ENCODE measurements around the gene SPATA1.
"Not testable (repeated sequence)": the region's sequence is repeated elsewhere in the genome, so short reads cannot be mapped to it uniquely, and the experiment has no call there.

The SPATA1 gene, protein sequence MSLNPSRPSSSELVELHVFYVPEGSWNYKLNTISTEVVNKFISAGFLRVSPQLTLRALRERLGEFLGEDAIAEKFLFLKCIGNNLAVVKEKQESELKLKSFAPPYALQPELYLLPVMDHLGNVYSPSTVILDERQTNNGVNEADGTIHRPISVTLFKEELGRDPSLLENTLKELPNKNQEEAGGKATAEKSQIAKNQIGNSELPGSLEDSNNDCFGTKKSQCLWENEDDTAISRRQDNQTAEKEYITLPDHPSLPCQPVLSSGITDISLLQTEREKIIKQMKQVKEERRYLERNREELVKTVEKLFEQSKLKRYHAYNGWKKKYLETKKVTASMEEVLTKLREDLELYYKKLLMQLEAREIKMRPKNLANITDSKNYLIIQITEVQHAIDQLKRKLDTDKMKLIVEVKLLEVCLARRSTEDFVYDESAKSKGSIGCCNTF

DNA sequence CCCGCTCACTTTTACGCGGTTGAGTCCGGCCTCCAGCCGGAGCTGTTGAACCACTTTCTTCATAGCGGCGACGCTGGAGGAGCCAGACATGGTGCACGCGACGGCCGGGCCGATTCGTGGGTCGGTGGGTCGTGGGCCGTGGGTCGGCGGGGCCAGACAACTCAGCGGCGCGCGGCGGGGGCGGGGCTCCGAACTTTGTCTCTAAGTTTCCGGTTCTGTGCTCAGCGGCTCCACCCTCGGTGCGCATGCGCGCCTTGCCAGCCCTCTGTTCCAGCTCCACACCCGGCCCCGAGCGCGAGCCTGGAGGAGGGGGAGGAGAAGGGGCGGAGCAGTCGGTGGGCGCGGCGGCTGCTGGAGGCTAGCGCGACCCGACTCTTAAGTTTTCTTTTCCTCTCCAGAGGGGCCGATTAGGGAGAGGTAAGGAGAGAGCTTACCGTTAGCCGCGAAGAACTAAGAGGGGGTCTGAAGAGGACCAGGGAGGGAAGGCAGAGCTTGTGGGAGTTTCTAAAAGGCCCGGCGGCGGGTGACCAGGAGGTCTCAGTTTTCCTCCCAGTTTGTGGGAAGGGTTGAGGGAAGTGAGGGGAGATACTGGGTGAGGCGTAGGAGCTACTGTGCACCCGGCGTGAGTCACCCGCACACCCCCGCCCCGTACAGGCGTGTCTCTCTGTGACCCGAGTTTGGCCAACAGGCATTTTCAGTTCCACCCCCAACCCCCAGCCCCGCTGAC lies at the start of gene SPATA1, which contains the start of gene GNG5:
Gene SPATA1, plus strand, starts transcription at position 385 of the 727 bp plus-strand sequence. CDS start 9,974 bp downstream, outside the sequence.
Gene GNG5, minus strand, starts transcription at position 580 of the 727 bp plus-strand sequence. Its CDS starts 490 bp downstream, at position 90.
- DNase-seq = peak; percentile 97

DNA sequence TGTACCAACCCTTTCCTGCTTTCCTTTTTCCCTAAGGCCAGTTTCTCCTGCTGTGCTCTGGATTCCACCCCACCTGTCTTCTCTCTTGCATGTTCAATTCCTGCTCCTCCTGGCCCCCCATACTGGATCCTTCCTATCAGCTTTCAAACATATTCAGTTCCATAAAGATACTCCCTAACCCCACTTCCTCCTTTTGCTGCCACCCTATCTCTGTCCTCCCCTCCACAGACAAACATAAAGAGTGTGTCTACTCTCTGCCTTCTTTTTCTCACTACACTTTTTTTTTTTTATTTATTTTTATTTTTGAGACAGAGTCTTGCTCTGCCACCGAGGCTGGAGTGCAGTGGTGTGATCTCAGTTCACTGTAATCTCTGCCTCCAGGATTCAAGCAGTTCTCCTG lies 44.1 kb upstream of the SPATA1 start:
- DNase-seq = no peak

DNA sequence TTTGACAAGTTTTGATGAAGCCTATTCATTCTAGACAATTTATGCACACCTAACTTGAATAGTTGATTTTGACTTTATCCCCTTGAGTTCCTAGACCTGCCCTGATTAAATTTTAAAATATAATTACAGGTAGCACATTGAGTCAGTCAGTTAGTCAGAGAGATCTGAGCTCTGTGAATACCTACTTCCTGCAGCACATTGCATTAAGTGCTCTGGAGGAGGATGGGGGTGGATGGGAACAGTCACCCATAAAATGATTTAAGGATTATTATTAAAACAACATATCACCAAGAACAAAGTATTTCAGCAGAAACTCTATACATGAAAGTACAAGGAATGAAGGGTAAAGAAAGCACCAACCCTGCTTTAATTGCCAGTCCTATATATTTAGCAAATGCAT lies 38.9 kb upstream of the SPATA1 start:
- DNase-seq = no peak

DNA sequence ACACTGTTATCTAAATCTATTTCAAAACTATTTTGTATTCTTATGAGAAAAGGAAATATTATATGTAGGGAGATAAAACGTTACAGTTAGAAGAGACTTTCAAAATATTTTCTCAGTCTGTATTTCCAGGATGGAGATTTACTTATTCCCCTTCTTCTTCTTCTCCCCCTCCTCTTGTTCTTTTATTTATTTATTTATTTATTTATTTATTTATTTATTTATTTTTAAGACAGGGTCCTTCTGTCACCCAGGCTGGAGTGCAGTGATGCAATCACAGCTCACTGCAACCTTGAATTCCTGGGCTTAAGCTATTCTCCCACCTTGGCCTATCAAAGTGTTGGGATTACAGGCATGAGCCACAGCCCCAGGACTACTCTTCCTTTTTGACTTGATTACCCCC lies 30.0 kb upstream of the SPATA1 start:
- DNase-seq = no peak

DNA sequence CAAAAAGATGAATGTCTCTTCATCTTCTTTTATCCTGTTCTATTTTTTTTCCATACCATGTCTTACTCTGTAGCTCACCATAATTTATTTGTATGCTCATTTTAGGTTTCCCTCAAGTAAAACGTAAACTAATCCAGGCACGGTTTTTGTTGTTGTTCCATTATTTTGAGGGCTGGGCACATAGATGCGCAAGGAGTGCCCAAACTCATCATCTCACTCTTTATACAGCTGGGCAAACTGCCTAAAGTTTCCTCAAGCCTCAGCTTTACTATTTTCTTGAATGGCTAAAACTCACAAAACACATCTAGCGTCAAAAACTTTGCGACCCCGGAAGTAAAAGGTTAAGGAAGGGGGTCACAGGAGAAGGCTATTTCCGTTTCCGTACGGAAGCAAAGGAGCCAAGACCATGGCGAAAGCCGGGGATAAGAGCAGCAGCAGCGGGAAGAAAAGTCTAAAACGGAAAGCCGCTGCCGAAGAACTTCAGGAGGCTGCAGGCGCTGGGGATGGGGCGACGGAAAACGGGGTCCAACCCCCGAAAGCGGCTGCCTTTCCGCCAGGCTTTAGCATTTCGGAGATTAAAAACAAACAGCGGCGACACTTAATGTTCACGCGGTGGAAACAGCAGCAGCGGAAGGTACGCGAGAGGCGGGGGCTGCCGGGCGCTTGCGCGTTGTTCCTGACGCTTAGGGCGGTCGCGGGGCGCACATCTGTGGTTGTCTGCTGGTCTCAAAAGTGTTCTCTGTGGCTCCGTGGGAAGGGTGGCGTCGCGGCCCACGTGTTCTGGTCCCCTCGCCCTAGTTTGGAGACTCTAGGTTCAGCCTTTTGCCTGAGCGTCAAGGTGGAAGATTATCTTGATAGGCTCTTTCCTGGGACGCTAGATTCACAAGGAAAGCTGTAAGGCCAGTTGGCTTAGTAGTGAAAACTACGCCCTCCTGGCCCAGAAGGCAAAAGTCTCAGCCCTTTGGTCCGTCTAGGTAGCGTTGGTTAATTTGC lies 27.0 kb upstream of the SPATA1 start, which contains the start of gene RPF1:
Gene RPF1, plus strand, starts transcription at position 391 of the 993 bp plus-strand sequence. Its CDS starts 16 bp downstream, at position 407.
- DNase-seq = peak; percentile 83

DNA sequence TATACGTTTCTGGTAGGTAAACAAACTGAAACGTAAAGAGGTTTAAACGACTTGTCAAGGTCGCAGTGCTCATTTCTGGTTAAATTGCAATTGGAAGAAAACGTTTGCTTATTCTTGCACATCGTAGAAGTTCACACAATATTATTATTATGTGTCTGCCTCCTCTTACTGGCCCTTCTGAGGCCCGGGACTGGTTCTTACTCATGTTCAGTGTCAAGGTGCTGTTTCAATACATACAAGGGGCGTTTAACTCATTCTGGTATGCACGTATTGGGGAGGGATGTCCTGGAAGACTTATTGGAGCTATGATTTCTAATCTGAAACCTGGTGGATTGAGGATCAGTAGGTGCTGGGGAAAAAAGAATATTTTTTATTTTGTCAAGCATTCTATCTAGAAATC lies 26.2 kb upstream of the SPATA1 start:
- DNase-seq = no peak

DNA sequence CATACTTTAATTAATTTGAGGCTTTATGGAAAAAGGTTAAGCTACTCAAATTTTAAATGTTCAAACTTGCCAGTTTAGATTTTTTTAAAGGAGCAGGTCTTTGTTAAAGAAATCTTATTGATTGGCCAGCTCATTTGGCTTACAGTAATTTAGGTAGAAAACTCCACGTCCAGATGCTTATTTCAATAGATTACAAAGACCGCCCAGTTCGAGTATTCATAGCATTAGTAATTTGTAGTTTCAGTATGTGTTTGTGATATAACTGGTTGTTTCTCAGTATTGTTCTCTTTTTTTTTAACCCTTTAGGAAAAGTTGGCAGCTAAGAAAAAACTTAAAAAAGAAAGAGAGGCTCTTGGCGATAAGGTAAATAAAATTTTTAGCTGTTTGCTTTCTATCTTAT lies 25.5 kb upstream of the SPATA1 start:
- no peak for DNase-seq

DNA sequence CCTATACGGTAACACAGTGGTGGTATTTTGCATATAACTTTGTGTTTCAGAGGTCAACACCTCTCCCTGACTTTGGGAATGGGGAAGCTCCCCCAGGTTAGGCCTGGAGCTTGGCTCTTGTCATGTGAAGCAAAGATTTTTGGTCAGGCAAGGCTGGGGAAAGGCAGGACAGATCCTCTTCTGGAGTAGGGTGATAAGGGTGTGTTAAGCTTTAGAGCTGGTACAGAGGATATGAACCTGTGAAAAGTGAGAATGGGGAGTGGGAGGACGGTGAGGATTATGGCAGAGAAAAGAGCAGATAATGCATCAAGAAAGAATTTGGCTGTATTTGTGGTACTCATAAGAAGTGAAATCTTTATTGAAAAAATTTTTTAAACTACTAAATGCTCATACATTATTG lies 24.9 kb upstream of the SPATA1 start:
- DNase-seq = no peak

DNA sequence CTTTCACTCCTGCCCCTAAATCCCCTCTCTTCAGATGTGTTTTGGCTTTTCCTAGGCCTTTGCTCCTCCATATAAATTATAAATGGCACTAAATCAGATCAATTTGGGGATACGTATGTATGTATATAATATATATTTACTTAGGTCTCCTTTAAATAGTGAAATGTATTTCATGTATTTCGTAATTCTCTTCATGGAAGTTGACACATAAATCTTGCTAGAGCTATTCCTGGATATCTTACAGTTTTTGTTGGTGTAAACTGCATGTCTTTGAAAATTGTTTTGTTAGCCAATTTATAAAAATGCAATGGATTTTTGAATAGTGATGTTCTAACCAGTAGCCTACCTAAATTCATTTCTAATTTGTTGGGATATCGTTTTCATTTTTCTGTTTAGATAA lies 18.1 kb upstream of the SPATA1 start:
- no peak for DNase-seq

DNA sequence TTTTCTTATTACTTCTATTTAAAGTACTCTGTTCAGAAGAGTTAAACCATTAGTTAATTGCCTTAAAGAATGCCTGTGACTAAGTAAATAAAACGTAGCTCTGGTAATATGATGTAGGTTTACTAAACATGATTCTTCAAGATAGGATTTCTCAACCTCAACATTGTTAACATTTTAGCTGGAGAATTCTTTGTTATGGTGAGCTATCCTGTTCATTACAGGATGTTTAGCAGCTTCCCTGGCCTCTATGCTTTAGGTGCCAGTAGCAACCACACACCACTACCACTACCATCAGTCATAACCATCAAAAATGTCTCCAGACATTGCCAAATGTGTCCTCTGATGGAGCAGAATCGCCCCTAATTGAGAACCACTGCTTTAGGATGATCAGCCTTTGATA lies 16.4 kb upstream of the SPATA1 start:
- DNase-seq = no peak

DNA sequence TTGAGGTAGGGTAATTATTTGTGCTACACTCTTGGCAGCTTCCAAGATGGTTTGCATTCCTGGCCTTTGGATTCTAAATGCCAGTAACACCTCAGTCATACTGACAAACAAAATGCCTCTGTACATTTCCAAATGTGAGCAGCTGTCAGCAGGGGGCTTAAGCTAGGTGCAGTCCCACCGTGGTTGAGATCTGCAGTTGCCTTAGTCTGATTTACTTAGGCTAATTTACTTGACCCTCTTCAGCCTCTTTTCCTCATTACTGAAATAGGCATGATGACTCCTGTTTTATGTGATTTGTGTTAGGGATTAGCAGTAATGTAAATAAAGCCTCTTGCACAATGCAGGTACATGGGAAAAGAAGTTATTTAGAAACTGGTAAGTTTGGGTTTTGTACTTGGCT lies 13.5 kb upstream of the SPATA1 start:
- DNase-seq = no peak

DNA sequence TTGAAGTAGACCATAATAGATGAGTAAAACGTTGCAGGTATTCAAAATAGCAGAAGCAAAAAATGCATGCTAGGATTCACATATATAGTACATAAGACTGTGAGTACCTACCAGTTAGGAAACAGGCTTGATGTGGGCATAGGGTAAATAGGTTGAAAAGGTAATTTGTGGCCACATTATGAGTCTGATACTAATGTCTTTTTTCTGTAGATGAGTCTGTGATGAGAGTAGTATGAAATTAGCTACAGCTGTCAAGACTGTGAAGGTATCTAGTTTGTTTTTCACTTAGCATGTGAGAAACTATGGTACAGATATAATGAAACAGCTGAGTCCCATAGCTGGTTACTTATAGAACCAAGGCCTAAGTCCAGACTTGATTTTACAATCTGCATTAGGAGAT lies 12.4 kb upstream of the SPATA1 start:
- no peak for DNase-seq

DNA sequence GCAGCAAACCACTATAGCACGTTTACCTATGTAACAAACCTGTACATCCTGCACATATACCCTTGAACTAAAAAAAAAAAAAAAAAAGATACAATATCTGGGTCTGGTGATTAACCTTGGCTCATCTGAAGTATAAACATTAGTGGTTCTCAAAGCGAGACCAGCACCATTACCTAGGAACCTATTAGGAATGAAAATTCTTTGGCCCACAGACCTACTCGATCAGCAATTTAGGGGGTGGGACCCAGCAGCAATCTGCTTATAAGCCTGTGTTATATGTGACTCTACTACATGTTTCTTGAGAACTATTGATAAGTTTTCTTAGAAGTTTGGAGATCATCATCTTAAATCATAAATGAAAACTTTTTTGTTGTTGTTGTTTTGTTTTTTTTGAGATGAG lies 9.7 kb upstream of the SPATA1 start:
- DNase-seq = no peak

DNA sequence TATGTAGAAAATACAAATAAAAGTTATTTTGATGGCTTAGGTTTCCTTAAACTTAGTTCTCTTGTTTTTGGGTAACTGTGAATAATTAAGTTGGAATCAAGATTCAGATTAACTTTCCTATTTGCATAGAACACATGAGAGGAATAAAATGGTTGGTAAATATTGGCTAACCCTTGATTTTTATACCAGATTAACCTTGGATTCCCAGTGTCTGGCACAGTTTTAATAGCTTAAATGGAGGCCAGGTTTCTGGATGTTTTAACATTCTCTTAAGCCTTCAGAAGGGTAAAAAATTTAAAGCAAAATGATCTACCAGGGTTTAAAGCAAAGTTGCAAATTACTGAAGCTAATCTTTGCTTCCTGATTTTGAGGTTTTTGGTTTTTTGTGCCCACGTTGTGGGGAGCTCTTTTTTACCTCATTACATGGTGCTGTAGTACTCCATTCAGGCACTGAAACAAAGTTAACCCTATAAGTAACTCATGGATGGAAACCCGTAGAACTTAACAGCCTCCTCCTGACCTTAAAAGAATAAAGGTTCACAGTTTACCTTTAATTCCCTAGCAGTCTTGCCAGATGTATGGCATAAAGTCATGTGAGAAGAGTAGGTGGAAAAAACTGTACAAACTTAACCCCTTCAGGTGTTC lies 8.4 kb upstream of the SPATA1 start:
- no peak for DNase-seq

DNA sequence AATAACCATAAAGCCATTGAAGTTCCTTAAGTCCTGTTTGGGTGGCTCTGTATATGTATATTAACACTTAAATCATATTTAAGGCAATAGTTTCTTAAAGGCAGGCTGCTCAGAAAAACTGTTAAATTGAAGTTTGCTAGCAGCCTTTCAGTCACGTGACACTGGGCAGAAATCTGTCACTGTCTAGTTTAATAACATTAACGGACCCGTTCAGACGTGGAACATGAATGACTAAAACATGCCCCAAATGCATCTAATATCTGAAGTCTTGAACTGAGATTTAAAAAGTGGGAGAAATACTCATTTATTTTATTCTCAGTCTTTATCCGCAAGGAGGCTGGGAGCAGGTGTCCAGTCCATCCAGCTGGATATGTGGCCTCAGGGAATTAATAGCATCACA lies 3.3 kb upstream of the SPATA1 start:
- no peak for DNase-seq

DNA sequence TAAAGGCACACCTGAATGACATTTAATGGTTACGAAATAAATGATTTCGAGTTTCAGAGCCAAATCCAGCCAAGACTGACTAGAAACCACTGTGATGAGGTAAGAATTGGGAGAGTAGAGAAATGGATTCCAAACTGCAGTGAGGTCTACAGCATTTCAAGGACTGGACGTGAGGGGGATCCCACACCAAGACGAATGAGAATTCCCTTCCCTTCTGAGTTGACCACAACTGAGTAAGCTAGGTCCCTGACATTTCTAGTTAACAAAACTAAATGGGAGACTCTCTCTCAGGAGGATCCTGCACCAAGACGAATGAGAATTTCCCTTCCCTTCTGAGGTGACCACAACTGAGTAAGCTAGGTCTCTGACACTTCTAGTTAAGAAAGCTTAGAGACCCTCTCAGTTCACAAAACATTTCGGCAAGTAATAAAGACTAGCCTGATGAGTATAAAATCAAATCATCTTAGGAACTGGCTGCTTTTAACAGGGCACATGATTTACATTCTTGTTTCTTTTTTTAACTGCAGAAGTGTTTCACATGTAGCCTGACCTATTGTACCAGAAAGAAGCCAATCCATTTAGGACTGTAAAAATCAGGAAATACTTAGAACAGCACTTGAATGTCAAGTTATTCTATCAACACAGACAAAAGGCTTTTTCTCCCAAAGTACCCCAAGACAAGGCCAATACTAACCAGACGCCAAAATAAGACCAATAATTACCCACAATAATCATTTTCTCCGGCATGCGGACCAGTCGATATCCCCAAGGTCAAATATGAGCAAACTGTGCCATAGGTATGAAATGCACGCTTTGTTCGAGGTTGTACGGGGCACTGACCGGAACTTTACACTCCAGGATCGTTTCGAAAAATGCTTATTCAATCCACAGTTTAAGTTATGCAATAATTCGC lies 1.4 kb upstream of the SPATA1 start:
- DNase-seq = no peak

DNA sequence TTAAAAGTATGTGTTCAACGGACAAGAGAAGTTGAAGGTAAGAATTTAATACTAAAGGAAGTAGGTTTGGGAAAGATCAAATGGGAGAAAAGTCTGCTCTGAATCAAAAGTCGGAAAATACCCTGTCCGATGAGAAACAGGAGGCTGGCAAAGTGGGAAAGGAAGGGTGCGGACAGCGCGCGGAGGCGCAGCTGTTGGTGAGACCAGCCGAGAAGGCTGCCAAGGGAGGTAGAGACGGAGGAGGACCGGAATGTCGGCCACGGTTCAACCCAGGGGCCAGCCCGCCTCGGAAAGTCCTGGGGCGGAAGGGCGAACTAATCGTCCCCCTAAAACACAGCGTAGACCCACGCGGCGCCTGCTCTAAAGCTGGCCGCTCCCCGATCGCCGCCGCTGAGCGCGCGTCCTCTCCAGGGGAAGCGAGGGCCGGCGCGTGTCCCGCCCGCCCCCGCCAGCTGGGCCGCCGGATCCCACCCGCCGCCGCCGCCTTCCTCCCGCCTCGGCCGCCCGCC lies 639 bp upstream of the SPATA1 start:
- no peak for DNase-seq

DNA sequence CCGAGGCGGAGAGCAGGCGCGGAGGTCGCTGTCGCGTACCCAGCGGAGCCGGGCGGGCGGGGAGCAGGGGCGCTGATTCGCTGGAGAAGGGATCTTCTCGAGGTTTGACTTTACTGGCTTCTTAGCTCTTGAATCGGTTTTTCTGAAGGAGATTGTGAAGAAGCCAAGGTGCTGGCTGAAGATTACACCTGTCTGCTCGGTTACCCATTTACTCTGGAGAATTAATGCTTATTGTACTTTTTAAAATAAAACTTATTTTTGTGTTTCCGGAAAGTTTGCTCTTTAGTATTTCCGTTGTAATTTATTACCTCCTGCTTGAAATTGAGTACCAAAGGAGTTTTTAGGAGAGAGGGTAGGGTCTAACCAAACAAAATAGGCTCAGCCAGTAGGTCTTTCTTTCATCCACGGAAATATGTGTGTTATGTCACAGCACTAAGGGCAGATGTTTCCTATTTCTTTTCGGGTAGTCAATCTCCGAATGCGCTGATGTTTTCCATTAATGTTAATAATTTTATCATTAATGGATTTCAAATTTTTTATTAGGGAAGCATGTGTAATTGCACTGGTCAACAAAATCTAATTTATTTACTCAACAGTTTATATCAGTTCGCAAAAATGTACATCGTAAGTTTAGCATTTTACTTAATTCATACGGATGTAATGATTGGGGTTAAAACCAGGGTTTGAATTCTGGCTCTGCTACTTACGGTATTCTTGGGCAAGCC lies 705 bp downstream of the SPATA1 start:
- no peak for DNase-seq

DNA sequence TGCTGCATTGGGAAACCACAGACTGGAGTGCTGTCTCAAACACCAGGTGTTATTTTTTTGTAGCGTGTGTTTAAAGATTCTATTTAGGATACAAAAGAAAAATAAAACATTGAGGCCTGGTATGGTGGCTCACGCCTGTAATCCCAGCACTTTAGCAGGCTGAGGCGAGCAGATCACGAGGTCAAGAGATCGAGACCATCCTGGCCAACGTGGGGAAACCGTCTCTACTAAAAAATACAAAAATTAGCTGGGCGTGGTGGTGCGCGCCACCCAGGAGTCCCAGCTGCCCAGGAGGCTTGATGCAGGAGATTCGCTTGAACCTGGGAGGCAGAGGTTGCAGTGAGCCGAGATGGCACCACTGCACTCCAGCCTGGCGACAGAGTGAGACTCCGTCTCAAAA lies 1.7 kb downstream of the SPATA1 start:
- DNase-seq = not testable (repeated sequence)

DNA sequence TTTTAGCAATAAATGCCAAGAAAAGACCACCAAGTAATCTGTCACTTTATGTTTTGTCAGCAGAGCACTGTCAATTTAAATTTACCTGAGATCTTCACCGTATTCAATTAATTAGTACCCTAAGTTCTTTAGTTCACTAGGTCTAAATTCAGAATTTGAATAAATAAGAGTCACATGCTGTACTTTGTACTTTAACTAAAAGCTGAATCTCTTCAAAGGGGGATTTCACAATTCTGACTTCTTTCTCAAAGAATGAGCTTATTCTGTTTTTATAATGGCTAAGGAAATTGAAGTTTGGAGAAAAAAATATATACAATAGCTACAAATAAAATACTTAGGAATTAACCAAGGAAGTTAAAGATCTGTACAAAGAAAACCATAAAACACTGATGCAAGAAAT lies 2.3 kb downstream of the SPATA1 start:
- DNase-seq = no peak
